GM12891 (cell line): ENCODE results near the gene GASK1A.

Source experiments
- POLR2A ChIP-seq: IDR thresholded peaks from 2 replicates; pipeline ENCODE4 v1.6.1; 2011; ENCODE audit warnings: low read depth, low read length, control low read depth
- TAF1 ChIP-seq: IDR thresholded peaks from 2 replicates; pipeline ENCODE4 v1.6.1; 2011; ENCODE audit warnings: low read depth, low read length, control low read depth

DNA sequence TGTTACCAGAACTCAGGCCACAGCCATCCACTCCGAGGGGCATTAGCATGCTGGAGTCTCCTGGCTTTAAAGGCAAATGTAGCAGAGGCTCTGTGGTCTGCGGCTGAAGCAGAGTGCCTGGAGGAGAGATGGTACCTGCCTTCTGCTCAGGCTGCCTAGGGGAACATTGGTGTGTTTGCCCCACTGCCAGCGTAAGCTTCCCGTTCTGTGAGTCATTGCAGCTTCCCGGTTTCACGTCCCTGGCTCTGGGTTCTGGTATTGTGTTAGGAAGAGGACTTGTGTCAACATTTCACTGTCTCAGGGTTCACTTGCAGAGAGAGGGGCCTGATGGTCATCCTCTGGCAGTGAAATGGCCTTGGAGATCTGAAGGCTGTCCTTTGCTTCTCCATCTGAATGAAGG, 1.8 kb downstream of the GASK1A start:
- TF ChIP-seq POLR2A: no peak
- TF ChIP-seq TAF1: no peak
